ENCODE measurements around the gene CELA3B.
"Not testable (repeated sequence)": the region's sequence is repeated elsewhere in the genome, so short reads cannot be mapped to it uniquely, and the experiment has no call there.

Gene CELA3B, protein sequence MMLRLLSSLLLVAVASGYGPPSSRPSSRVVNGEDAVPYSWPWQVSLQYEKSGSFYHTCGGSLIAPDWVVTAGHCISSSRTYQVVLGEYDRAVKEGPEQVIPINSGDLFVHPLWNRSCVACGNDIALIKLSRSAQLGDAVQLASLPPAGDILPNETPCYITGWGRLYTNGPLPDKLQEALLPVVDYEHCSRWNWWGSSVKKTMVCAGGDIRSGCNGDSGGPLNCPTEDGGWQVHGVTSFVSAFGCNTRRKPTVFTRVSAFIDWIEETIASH

DNA sequence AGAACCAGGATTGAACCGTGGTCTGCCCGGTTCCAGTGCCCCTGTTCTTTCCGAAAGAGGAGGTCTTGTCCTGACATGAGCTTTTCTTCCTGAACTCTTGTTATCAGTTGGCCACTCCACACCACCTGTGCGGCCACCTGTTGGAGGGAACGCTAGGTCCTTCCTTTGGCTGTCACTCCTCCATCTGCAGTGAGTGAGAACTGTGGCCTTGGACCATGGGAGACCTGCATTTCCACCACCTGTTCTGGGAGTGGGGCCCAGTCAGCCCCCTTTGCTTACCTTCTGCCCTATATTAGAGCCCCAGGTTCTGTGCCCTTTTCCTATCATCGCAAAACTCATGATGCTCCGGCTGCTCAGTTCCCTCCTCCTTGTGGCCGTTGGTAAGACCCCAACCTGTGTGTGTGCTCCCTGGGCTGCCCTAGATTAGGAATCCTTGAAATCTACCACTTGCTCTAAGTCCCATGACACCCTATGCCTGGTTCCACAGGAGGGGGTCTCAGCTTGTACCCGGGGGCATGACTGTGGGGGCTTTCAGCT, at the start of gene CELA3B:
Gene CELA3B, plus strand, starts transcription at position 320 of the 537 bp plus-strand sequence. Its CDS starts 18 bp downstream, at position 338.
- DNase-seq (ENCODE audit: low spot score) = not testable (repeated sequence)

DNA sequence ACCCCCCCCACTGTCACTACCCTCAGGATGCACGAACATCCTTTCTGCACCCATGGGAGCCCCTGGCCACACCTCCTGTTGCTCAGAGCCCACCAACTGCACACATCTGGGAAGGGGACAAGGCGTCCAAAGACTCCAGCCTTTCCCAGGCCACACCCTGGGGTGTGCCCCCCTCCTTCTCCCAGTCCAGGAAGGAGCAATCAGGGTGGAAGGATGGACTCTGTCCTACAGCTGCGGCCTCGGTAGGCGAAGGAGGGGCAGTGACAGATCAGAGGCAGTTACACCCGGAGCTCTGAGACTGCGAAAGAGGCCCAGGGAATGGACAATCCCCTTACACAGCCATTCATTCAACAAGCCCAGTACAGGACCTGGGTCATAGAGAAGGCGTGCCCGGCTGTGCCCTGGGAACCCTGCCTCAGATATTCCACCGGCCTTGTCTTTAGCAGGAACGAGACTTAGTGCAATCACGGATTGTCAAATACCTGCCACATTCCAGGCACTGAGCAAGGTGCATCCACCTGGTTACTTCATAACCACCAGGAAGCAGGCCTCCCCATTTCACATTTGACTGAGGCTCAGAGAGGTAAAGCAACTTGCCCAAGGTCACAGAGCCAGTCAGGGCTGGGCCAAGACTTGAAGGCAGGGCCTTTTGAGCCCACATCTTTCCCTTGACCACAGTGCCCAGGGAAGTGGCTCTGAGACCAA, 49.1 kb upstream of the CELA3B start:
- no peak for DNase-seq (ENCODE audit: low spot score)

DNA sequence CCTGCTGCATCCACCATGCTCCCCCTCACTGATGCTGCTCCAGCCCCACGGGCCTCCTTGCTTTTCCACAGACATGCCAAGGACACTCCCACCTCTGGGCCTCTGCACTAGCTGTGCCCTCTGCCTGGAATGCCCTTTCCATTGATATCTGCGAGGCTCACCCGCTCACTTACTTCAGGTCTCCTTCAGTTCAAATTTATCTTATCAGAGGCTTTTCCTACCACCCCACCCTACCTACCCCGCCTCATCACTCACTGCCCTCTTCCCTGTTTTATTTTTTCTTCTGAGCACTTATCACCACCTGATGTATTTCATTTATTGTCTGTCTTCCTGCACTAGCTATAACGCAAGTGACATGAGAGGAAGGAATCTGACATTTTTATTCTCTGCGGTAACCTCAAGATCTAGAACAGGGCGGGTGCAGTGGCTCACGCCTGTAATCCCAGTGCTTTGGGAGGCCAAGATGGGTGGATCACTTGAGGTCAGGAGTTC, 46.7 kb upstream of the CELA3B start:
- DNase-seq (ENCODE audit: low spot score) = no peak

DNA sequence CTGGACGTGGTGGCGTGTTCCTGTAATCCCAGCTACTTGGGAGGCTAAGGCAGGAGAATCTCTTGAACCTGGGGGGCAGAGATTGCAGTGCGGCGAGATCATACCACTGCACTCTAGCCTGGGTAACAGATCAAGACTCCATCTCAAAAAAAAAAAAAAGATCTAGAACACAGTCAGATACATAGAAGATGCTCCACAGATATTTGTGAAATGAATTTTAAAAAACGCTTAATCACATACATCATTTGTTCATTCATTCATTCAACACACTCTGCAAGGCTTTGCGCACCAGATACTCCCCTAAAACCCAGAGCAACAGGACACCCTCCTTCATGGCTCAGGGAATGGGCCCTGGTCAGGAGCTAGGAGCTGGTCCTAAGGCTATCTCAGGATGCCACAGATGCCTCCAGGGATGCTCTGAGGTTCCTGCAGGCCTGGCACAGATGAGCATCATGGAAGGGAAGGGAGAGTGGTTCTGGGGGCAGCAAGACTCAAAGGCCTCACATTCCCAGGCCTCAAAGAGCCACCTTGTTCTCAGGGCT, 46.1 kb upstream of the CELA3B start:
- DNase-seq (ENCODE audit: low spot score) = no peak

DNA sequence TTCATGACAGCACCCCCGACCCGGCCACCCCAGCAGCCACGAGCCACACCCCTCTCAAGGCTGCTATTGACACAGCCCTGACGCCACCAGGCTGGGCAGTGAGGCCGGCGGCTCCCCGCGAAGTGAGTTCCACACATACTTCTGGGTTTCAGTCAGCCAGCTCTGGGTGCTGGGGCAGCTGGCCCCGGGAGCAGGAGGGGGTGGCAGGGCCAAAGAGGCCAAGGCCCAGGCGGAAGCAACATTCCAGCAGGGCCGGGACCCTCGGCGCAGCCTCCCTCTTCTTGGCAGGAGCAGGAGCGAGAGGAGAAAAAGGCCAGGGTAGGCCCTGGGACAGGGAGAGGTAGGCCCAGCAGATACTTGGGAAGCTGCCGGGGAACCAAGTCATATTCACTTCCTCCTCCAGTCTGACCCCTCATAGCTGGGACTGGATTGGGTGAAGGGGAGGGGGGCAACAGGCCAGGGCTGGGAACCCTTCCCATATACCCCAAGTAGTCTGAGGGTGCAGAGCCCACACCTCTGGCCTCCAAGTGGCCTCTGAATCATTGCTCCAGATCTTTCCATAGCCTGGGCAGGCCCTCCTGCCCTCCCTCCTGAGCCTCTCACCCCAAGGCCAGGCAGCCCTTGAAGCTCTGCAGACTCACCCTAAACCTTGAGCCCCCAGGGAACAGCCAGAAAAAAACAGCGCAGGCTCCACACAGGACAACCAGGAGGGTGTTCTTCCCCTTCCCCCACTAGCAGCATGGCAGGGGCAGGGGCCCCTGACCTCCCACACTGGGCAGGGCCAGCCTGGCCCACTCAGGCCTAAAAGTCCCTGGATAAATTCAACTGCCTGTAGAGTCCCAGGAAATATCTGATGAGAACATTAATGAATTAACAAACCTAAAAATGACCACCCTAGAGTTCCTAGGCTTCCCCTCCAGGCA, 45.4 kb upstream of the CELA3B start:
- no peak for DNase-seq (ENCODE audit: low spot score)

DNA sequence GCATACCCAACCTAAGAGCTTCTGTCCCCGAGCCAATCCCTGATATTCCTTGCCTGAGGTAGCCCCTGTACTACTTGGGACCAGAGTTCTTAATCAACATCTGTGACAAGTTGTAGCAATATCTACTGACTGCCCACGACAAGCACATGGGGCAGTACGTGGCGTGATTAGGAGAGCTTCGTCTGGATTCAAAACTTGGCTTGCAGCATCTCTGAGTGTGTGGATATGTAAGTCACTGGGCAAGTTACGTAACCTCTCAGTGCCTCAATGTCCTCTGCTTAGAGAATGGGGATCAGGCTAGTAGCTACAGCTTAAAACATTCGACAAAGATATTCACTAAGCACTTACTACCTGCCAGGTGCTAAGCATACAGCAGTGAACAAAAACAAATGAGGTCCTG, 44.7 kb upstream of the CELA3B start:
- DNase-seq (ENCODE audit: low spot score) = no peak

DNA sequence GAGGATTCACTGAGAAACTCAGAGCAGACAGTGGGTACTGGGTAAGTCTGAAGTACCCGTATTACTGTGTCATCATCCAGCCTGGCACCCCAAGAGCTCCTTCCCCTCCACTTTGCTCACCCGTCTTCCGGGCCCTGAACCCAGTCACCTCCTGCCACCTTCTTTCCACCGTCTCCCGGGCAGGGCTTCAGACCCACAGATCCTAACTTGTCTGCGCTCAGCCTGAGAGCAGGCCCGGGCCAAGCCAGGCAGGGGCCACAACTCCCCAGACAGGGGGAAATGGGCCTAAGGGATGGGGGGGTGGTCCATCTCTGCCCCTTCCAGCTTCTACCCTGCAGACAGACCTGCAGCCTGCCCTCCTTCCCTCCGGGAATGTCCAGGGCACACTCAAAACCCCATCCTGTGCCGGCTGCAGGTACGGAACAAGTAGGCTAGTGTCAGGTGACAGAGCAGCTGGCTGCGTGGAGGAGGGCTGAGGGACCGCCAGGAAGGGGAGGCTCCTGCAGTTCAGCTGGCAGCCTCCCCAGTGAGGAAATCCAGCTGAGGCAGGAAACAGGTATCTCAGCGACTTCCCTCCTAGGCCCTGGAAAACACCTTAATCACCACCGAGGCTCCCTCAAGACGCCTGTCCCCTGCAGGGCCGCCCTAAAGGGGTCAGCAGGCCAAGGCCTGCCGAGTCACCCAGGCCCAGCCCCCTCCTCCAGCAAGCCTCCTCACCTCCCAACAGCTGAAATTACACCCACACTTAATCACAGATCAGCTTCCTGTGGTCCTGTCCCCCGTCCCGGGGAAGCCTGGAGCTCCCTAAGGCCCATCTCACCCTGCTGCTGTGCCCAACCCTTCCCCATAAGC, 43.2 kb upstream of the CELA3B start:
- DNase-seq (ENCODE audit: low spot score) = no peak

DNA sequence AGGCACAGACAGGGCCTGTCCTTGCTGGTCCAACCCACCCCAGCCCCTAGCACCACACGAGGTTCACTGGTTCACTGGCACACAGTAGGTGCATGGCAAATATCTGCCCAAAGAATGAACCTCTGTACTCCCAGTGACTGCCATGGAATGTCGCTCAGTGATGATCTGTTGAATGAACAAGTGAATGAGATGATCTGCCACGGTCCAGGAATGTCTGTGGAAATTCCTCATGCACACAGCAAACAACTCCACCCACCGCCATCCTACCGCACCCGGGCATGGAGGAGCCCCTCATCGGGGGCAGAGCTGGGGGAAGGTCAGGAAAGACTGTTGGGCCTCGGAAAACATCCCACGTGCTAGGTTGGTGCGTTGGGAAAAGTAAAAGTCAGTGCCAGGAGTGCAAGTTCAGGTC, 41.4 kb upstream of the CELA3B start:
- DNase-seq (ENCODE audit: low spot score) = no peak

DNA sequence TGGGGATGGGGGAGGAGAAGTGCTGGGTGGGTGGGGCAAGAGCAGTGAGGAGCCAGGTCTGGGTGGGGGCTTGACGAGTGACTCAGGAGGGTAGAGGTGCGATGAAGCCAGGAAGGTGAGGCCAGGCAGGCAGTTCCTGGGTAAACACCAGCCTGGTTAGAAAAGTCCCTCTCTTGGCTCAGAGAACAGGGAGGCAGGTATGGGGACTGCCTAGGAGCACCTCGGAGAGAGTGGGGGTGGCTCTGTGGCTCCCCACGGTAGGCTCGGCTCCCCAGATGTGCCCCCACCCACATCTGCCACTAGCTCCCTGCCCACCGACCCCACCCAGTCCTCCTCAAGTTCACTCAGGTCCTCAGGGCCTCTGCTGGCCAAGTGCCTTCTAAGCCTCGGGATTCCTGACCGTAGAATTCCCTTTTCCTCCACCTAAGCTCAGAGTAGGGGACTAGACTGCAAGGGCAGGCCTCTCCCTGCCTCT, 40.9 kb upstream of the CELA3B start:
- no peak for DNase-seq (ENCODE audit: low spot score)

DNA sequence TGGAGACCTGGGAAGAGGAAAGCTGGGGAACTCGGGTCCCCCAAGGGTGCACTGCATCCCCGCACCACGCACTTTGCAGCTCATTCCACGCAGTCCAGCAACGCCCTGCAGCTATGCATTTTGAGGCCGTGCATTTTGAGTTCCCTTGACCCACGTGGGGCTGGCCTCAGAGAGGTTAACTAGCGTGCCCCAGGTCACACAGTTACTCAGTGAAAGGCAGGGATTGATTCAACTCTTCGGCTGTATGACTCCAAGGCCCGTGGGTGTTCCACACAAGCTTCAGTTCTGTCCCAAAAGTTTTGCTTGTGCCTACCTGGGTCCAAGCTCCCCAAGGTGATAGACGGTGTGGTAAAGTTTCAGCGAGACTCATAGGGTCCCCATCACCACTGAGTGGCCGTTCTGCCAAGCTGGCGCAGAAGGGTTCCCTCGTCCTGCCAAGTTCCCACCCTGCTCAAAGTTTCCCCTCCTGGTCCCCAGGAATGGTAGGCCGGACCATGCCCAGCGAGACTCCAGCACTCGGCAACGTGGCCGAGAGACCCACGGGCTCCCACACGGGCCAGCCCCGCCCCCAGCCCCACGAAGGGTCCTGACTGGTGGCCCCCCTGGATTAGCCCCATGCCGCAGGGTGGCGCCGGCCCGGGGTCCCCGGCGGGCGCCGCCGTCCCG, 40.3 kb upstream of the CELA3B start:
- no peak for DNase-seq (ENCODE audit: low spot score)

DNA sequence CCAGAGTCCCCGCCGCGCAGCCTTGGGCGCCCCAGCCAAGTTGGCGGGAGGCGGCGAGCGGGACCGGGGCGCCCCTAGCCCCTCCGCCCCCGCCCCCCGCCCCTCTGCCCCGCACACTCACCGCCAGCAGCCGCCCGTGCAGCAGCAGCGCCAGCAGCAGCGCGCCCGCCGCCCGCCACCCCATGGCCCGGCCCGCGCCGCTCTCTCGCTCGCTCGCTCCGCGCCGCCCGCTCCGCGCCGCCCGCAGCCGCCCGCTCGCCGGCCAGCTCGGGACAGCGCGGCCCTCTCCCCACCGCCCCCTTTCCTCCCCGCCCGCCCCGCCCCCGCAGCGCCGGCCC, 39.8 kb upstream of the CELA3B start, which contains the start of gene HSPG2:
Gene HSPG2, minus strand, starts transcription at position 277 of the 338 bp plus-strand sequence. Its CDS starts 93 bp downstream, at position 184.
- DNase-seq (ENCODE audit: low spot score) = no peak

DNA sequence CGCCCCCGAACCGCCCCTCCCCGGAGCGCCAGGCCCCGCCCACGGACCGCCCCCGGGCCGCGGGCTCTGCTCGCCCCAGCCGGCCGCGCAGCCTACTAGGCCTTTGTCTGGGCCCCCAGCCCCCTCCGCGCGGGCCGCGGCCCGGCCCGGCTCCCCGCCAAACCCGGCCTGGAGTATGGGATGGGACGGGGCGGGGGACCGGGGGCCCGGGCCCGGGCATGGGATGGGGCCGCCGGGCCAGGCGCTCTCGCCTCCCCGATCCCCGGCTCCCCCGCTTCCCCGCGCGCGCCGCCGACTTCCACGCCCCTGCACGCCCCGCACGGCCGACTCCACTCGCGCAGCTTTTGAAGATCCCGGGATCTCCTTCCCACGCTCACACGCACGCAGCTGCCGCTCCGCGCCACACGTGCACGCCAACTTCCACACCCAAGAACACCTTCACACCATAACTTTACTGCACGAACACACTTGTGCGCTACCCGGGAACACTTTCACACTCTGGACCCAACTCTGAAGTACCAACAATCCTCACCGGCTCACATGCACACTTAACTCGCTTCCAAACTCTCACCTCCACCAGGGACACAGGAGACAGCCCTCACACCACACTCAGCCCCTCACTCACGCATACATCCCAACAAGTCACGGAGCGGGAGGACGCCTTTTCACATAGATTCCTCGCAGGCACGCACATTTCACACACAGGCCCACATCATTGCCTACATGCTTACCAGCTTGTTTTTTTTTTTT, 39.3 kb upstream of the CELA3B start:
- DNase-seq (ENCODE audit: low spot score) = peak; percentile 44

DNA sequence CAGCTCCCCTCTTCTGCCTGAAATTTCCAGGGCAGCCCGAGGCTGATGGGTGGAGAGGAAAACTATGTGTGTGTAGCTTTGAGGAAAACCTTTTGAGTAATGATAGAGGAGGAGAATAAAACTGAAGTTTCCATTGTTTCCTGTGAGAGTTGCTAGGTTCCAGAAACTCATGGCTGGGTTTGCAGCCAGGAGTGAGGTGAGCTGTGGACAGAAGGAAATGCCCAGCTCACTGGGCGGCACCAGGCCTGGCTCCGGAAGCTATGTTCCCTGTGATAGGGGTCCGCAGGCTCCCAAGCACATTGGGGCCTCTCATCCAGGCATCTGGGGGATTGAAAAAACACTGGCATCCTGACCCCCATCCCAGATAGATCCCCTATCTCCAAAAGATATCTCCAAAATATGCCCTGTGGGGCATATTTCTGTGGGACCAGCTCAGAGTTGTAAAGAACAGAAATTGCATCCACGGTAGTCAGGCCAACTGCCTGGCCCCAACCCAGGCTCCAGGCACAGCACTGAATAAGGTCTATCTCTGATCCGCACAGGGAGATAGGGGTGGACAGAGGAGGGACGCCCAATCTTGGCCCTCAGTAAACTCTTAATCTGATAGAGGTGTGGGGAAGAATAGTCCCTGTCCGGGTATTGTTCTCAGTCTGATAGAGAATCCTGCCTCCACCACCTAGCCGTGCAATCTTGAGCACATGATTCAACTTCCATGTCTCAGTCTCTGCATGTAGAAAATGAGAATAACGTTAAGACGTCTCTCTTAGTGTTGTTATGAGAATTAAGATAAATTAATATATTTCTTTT, 37.9 kb upstream of the CELA3B start:
- DNase-seq (ENCODE audit: low spot score) = no peak

DNA sequence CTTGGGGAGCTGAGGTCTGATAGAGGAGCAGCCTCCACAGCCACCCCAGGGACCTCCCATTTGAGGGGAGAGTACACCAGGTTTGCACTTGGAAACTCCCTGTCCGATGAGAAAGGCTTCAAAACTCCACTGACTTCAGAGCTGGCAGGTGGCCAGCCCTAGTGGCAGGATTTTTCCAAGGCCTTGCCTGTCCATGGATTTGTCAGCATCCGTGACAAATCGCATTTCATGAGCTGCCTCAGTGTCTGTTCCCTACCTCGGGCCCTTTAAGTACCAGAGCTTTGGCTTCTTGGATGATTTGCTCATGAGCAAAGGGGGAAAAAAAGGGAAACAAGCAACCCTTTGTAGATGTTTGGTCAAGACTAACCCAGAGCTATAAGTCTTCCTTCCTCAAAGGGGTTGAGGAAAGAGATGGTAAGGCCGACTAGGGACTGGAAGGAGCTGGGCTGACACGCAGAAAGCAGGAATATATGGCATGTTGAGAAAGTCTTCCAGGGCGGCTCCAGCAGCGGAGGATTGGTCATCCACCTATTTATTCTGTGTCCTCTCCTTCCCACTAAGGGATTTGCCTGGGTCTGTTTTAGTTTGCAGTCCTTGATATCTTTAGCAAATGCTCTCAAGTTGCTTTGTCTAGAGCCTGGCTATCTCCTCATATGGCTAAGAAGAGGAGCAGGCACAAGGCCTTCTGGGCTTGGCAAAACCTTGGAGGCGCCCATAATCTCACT, 37.0 kb upstream of the CELA3B start:
- DNase-seq (ENCODE audit: low spot score) = no peak

DNA sequence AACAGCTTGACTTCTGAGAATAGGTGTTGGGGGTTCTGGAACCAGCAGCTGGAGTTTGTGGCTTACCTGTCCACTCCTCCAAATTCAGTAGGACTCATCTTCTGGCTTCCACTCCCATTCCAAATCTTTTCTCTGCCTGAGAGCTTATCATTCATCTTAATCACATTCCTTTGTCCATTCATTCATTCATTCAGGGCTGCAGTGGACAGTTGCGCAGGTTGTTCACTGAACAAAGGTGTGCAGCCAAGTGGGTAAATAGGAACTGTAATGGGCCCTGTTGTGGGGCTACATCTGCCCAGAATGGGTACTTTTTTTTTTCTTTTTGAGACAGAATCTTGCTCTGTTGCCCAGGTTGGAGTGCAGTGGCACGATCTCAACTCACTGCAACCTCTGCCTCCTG, 36.3 kb upstream of the CELA3B start:
- no peak for DNase-seq (ENCODE audit: low spot score)

DNA sequence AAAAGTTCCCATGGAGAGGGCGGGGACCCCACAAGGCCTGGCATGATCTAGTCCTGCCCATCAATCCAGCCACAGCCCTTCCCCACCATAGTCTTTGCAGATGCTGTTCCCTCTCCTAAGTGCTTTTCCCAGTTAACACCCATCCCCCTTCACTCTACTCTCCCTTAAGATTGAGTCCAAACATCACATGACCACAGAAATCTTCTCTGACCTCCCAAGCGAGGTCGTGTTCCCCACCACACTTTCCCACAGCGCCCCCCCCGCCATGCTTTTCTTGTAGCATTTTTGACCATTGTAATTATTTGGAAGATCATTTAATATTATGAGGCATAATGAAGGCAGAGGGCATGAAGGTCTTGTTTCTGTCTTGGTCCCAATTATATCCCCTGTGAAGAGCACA, 35.5 kb upstream of the CELA3B start:
- no peak for DNase-seq (ENCODE audit: low spot score)

DNA sequence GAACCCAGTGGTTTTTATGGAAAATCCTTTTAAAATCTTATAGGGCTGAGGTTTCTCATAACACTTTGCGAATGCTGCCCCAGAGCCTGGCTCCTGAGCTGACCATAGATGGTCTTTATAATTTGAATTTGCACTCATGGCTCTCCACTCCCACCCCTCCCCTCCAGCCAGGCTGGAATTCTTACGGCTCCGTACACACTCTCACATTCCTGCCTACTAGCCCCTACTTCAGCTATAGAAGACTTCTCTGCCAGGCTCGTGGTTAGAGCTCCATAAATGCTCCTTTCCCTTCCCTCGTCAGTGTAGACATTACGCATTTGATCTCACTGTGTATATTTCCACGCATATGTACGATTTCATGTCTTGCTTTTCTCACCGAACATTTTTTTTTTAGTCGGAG, 34.4 kb upstream of the CELA3B start:
- DNase-seq (ENCODE audit: low spot score) = no peak

Data from CD4-positive, alpha-beta T cell treated with Interleukin-15 for 4 hours (primary cell).